CD4-positive, CD25-positive, alpha-beta regulatory T cell (primary cell): ENCODE results near the gene MAPKAP1. TPM values are rescaled to one million over a fixed set of nuclear protein-coding genes. Genes with fewer than 3 reads are reported as not detected.
A peak's percentile ranks its signal among the peaks of the same experiment; 100 is the strongest.

Experiments
- ATAC-seq, 2 donors: fragments of 150-1000 bp; cut with Tn5 transposase; one replicate each; pipeline ENCODE4 v1.10.0; 2021; ENCODE audit warnings: low read depth in 2 of 2, moderate number of reproducible peaks in 2 of 2, moderate library complexity in 1 of 2
- DNase-seq, 3 donors: peaks; one replicate each; pipeline versions ENCODE4 v3.0.0 to v3.0.0-alpha.2; 2012 to 2022; ENCODE audit warnings: mixed read lengths in 1 of 3
- H3K27ac ChIP-seq: one replicate; pipeline ENCODE4 v1.7.0; 2013; ENCODE audit warnings: mild to moderate bottlenecking, low read length; ENCODE audit not compliant: insufficient read depth, poor library complexity, severe bottlenecking
- H3K27me3 ChIP-seq: one replicate; pipeline ENCODE4 v1.7.0; 2013; ENCODE audit warnings: low read length; ENCODE audit not compliant: control insufficient read depth, insufficient read depth
- H3K36me3 ChIP-seq: one replicate; pipeline ENCODE4 v1.7.0; 2013; ENCODE audit warnings: mild to moderate bottlenecking, low read length, moderate library complexity; ENCODE audit not compliant: control insufficient read depth, insufficient read depth
- H3K4me1 ChIP-seq: 2 replicates; pipeline ENCODE4 v1.7.0; 2013; ENCODE audit warnings: mild to moderate bottlenecking, low read length; ENCODE audit not compliant: insufficient read depth, control insufficient read depth, poor library complexity, severe bottlenecking
- H3K4me3 ChIP-seq: one replicate; pipeline ENCODE4 v1.7.0; 2013; ENCODE audit warnings: low read depth, mild to moderate bottlenecking, low read length, moderate library complexity
- H3K9me3 ChIP-seq, 2 experiments: 1 replicate in 1 of 2; 2 replicates in 1 of 2; pipeline ENCODE4 v1.7.0; 2013; ENCODE audit warnings: low read length in 2 of 2, mild to moderate bottlenecking in 1 of 2, moderate library complexity in 1 of 2; ENCODE audit not compliant: control insufficient read depth in 2 of 2
- H3K27ac Mint-ChIP-seq, 3 donors: one replicate each; pipeline ENCODE4 v1.8.0; 2020 to 2022; ENCODE audit warnings: mild to moderate bottlenecking in 3 of 3, mixed read lengths in 3 of 3, moderate library complexity in 2 of 3
- H3K27me3 Mint-ChIP-seq: one replicate; pipeline ENCODE4 v1.8.0; 2022; ENCODE audit warnings: mild to moderate bottlenecking, mixed read lengths
- H3K36me3 Mint-ChIP-seq: one replicate; pipeline ENCODE4 v1.8.0; 2020; ENCODE audit warnings: mixed read lengths
- H3K4me1 Mint-ChIP-seq, 4 donors: one replicate each; pipeline ENCODE4 v1.8.0; 2020 to 2022; ENCODE audit warnings: mixed read lengths in 4 of 4, mild to moderate bottlenecking in 1 of 4
- H3K4me3 Mint-ChIP-seq, 4 donors: one replicate each; pipeline ENCODE4 v1.8.0; 2020 to 2022; ENCODE audit warnings: mild to moderate bottlenecking in 4 of 4, mixed read lengths in 4 of 4, moderate library complexity in 3 of 4
- H3K9me3 Mint-ChIP-seq, 7 donors: one replicate each; pipeline ENCODE4 v1.8.0; 2020 to 2022; ENCODE audit warnings: mixed read lengths in 7 of 7, mild to moderate bottlenecking in 3 of 7, moderate library complexity in 2 of 7
- polyA plus RNA-seq, 4 donors: library from polyadenylated mRNA; unstranded; fragments of 300-500 nt; fragmentation: Illumina TruSeq; gene quantifications; one replicate each; pipeline ENCODE4 v1.2.3, GENCODE V29; 2021
- total RNA-seq: library from RNA; stranded (reverse); gene quantifications from one replicate; pipeline ENCODE4 v1.2.3, GENCODE V29; 2022

The MAPKAP1 gene
- total and polyA plus RNA-seq, 5 donors from 2014 or later, result 40.8 to 53.2 (median 47.3) TPM

- no peaks in the 10 kb centered on the region for H3K36me3 Mint-ChIP-seq
- Histone ChIP-seq H3K27ac (no peak overlapping the region), H3K4me3 (peak overlapping the region; percentile 89), H3K9me3 (no peaks in the 10 kb centered on the region), H3K27me3 (no peaks in the 10 kb centered on the region), H3K36me3 (no peaks in the 10 kb centered on the region), H3K4me1 (peaks cover 18% of the 10 kb centered on the region)
- ATAC-seq, result no peak
- H3K4me1 Mint-ChIP-seq, result peaks cover 12 to 38% (median 26%) of the 10 kb centered on the region in 4 donors
- H3K4me3 Mint-ChIP-seq, result peak overlapping the region; percentile 88 to 94 (median 92)
- no peak for DNase-seq
- H3K27me3 Mint-ChIP-seq, result peaks cover 19% of the 10 kb centered on the region
- H3K9me3 Mint-ChIP-seq, result peaks cover 0 to 2% (median 0%) of the 10 kb centered on the region in 7 donors
- peak overlapping the region in 1 of 3 donors; percentile 87 for H3K27ac Mint-ChIP-seq
Measured at GRCh38 chr9:125749287-125749935, 42.4 kb upstream of the MAPKAP1 start.

- Histone ChIP-seq H3K4me1 (peaks cover 18% of the 10 kb centered on the region), H3K27ac (no peak overlapping the region), H3K4me3 (peak overlapping the region; percentile 89), H3K36me3 (no peaks in the 10 kb centered on the region), H3K9me3 (no peaks in the 10 kb centered on the region), H3K27me3 (no peaks in the 10 kb centered on the region)
- H3K36me3 Mint-ChIP-seq, result no peaks in the 10 kb centered on the region
- peak overlapping the region; percentile 88 to 94 (median 90) for H3K4me3 Mint-ChIP-seq
- H3K4me1 Mint-ChIP-seq, result peaks cover 12 to 34% (median 23%) of the 10 kb centered on the region in 4 donors
- peak overlapping the region in 2 of 3 donors; percentile 81 to 87 for H3K27ac Mint-ChIP-seq
- H3K9me3 Mint-ChIP-seq, result peaks cover 0 to 2% (median 0%) of the 10 kb centered on the region in 7 donors
- ATAC-seq (no peak), DNase-seq (peak in 1 of 3 donors; percentile 39)
- peaks cover 19% of the 10 kb centered on the region for H3K27me3 Mint-ChIP-seq
Measured at GRCh38 chr9:125748446-125749099, 41.6 kb upstream of the MAPKAP1 start.

- Histone ChIP-seq H3K9me3 (no peaks in the 10 kb centered on the region), H3K4me1 (peaks cover 18% of the 10 kb centered on the region), H3K27me3 (no peaks in the 10 kb centered on the region), H3K36me3 (no peaks in the 10 kb centered on the region), H3K4me3 (peak overlapping the region; percentile 89), H3K27ac (peak overlapping the region; percentile 47)
- Mint-ChIP-seq H3K4me3 (peak overlapping the region; percentile 88 to 94 (median 90)), H3K9me3 (peaks cover 0 to 2% (median 0%) of the 10 kb centered on the region in 7 donors), H3K27me3 (peaks cover 19% of the 10 kb centered on the region), H3K27ac (peak overlapping the region in 2 of 3 donors; percentile 79 to 87), H3K4me1 (peaks cover 12 to 34% (median 23%) of the 10 kb centered on the region in 4 donors), H3K36me3 (no peaks in the 10 kb centered on the region)
- DNase-seq, result peak; percentile 13 to 30 (median 15)
- no peak for ATAC-seq
Measured at GRCh38 chr9:125747765-125748445, 40.9 kb upstream of the MAPKAP1 start.

DNA sequence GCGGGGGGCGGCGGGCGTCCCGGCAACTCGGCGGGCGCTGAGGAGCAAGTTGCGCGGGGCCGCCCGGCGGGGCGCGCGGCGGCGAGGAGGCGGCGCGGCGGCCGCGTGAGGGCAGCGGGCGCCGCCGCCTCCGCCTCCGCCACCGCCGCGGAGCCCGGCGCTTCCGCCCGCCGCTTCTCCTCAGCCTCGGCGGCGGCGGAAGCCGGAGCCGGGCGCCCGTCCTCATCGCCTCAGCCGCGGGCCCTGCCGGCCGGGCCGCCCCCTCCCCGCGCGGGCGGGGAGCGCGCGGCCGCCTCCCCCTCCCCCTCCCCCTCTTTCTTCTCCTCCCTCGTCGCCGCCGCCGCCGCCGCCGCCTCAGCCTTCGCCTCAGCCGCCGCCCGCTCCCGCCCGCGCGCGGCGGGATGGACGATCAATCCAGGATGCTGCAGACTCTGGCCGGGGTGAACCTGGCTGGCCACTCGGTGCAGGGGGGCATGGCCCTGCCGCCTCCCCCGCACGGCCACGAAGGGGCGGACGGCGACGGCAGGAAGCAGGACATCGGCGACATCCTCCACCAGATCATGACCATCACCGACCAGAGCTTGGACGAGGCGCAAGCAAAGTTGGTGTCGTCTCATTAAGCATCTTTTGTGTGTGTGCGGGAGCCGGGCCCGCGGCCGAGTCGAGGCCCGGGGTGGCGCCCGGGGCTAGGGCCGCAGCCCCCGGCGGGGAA is 40.2 kb upstream of the MAPKAP1 start, which contains the start of gene PBX3:
TSS of gene PBX3 (plus strand) at position 321 of the 712 bp plus-strand sequence.
- ATAC-seq (peak; percentile 7 to 14), DNase-seq (peak; percentile 39 to 54 (median 54))
- peak within 1 kb of the TSS; percentile 94 to 99 (median 96) for H3K4me3 Mint-ChIP-seq
- H3K27ac Mint-ChIP-seq, result peak within 1 kb of the TSS; percentile 86 to 96 (median 87)
- H3K4me1 Mint-ChIP-seq, result peaks cover 11 to 34% (median 23%) of the 10 kb centered on the region in 4 donors
- H3K4me3 ChIP-seq, result peak within 1 kb of the TSS; percentile 89
- H3K27me3 Mint-ChIP-seq, result peaks cover 19% of the 10 kb centered on the region
- peaks cover 18% of the 10 kb centered on the region for H3K4me1 ChIP-seq
- H3K27me3 ChIP-seq, result no peaks in the 10 kb centered on the region
- H3K27ac ChIP-seq, result peak within 1 kb of the TSS; percentile 71
- no peaks in the 10 kb centered on the region for H3K9me3 ChIP-seq
- H3K36me3 ChIP-seq, result no peaks in the 10 kb centered on the region
- peaks cover 0 to 2% (median 0%) of the 10 kb centered on the region in 7 donors for H3K9me3 Mint-ChIP-seq
- no peaks in the 10 kb centered on the region for H3K36me3 Mint-ChIP-seq

GRCh38 chr9:125746774-125747052 is 39.7 kb upstream of the MAPKAP1 start:
- H3K4me3 Mint-ChIP-seq, result peak overlapping the region in 1 of 4 donors; percentile 98
- ATAC-seq, result peak in 1 of 2 donors; percentile 3
- H3K4me3 ChIP-seq, result no peak overlapping the region

DNA sequence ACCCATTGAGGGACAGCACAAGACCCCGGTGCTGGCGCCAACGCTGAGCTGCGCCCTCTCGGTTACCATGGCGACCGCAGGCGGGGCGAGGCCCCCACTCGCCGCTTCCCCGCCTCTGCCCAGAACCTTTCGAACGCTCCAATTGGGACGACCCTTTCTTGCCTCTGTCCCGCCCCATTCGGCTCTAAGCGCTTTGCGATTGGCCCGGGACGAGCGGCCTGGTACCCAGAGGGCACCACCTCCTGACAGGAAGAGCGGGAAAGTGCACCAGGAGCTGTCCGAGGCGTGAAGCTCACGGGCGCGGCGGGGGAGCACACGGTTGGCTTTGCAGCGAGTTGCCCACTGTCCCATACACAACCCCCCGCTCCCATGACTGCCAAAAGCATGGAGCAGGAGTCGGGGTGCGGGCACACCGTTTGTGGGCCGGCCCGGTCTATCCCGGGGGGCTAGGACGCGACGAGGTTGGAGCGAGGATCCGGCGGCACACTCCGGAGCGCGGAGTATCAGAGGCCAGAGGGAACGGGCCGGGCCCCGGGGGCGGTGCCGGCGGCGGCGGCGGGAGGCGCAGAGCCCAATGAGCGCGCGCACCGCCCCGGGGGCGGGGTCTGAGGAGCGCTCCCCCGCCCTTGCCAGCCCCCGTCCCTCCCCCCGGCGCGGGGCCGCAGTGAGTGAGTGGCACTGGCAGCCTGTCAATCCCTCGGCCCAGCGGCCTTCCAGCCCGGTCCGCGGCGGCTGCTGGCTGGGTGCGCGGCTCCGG is 39.2 kb upstream of the MAPKAP1 start:
- Mint-ChIP-seq H3K9me3 (peaks cover 0 to 2% (median 0%) of the 10 kb centered on the region in 7 donors), H3K4me1 (peaks cover 8 to 34% (median 22%) of the 10 kb centered on the region in 4 donors), H3K36me3 (no peaks in the 10 kb centered on the region), H3K4me3 (peak overlapping the region; percentile 94 to 99 (median 96)), H3K27ac (peak overlapping the region; percentile 83 to 96 (median 86)), H3K27me3 (peaks cover 24% of the 10 kb centered on the region)
- DNase-seq, result peak; percentile 89 to 95 (median 90)
- no peaks in the 10 kb centered on the region for H3K27me3 ChIP-seq
- H3K27ac ChIP-seq, result peak overlapping the region; percentile 71
- H3K4me1 ChIP-seq, result peaks cover 18% of the 10 kb centered on the region
- ATAC-seq, result peak; percentile 83 to 84
- peak overlapping the region; percentile 66 for H3K4me3 ChIP-seq
- H3K36me3 ChIP-seq, result no peaks in the 10 kb centered on the region
- H3K9me3 ChIP-seq, result no peaks in the 10 kb centered on the region

More at GRCh38 chr9:125746774-125747052, 39.7 kb upstream of the MAPKAP1 start:
- Histone ChIP-seq H3K36me3 (no peaks in the 10 kb centered on the region), H3K27ac (peak overlapping the region; percentile 71), H3K9me3 (no peaks in the 10 kb centered on the region), H3K27me3 (no peaks in the 10 kb centered on the region), H3K4me1 (peaks cover 18% of the 10 kb centered on the region)
- Mint-ChIP-seq H3K9me3 (peaks cover 0 to 2% (median 0%) of the 10 kb centered on the region in 7 donors), H3K36me3 (no peaks in the 10 kb centered on the region), H3K27me3 (peaks cover 19% of the 10 kb centered on the region), H3K4me1 (peaks cover 8 to 34% (median 22%) of the 10 kb centered on the region in 4 donors), H3K27ac (no peak overlapping the region)
- no peak for DNase-seq
